Astrocyte (in vitro differentiated cells and primary cell): ENCODE measurements around the gene ADAMTS9. TPM values are rescaled to one million over a fixed set of nuclear protein-coding genes. Genes with fewer than 3 reads are reported as not detected.
A peak's percentile ranks its signal among the peaks of the same experiment; 100 is the strongest.

Experiments used
- DNase-seq: peaks from one replicate; pipeline ENCODE4 v3.0.0-alpha.2; 2010; ENCODE audit warnings: low read depth
- FAIRE-seq: peaks from 2 replicates; lab custom pipeline; 2011; peaks lifted over from hg19 to GRCh38; lab: Jason Lieb, UNC
- H2AFZ ChIP-seq: 2 replicates; pipeline ENCODE4 v1.6.0; 2012; ENCODE audit warnings: low read depth, low read length, inconsistent platforms
- H3K27ac ChIP-seq: 2 replicates; pipeline ENCODE4 v1.5.1; 2011; ENCODE audit warnings: low read depth, low read length, inconsistent platforms
- H3K27me3 ChIP-seq: 2 replicates; pipeline ENCODE4 v1.6.0; 2011; ENCODE audit warnings: low read length, inconsistent platforms; ENCODE audit not compliant: insufficient read depth
- H3K36me3 ChIP-seq: 2 replicates; pipeline ENCODE4 v1.5.1; 2011; ENCODE audit warnings: low read length, inconsistent platforms; ENCODE audit not compliant: insufficient read depth
- H3K4me1 ChIP-seq: 2 replicates; pipeline ENCODE4 v1.5.1; 2011; ENCODE audit warnings: low read length, inconsistent platforms; ENCODE audit not compliant: insufficient read depth
- H3K4me2 ChIP-seq: 2 replicates; pipeline ENCODE4 v1.6.0; 2012; ENCODE audit warnings: low read length, inconsistent platforms
- H3K4me3 ChIP-seq: 2 replicates; pipeline ENCODE4 v1.5.1; 2011; ENCODE audit warnings: low read depth, mild to moderate bottlenecking, low read length, inconsistent platforms; ENCODE audit not compliant: insufficient read depth
- H3K79me2 ChIP-seq: 2 replicates; pipeline ENCODE4 v1.6.0; 2012; ENCODE audit warnings: mild to moderate bottlenecking, low read length, inconsistent platforms; ENCODE audit not compliant: insufficient read depth
- H3K9ac ChIP-seq: 2 replicates; pipeline ENCODE4 v1.6.0; 2012; ENCODE audit warnings: mild to moderate bottlenecking, low read length, inconsistent platforms
- H3K9me3 ChIP-seq: 2 replicates; pipeline ENCODE4 v1.5.1; 2012; ENCODE audit warnings: low read depth, mild to moderate bottlenecking, low read length, inconsistent platforms; ENCODE audit not compliant: insufficient read depth
- H4K20me1 ChIP-seq: 2 replicates; pipeline ENCODE4 v1.6.0; 2012; ENCODE audit warnings: low read length, inconsistent platforms; ENCODE audit not compliant: insufficient read depth
- H3K27ac Mint-ChIP-seq: one replicate; pipeline ENCODE4 v1.8.0; 2021; ENCODE audit warnings: mild to moderate bottlenecking, mixed read lengths; ENCODE audit not compliant: unreplicated experiment
- H3K27me3 Mint-ChIP-seq: one replicate; pipeline ENCODE4 v1.8.0; 2021; ENCODE audit warnings: low read depth, mixed read lengths; ENCODE audit not compliant: unreplicated experiment
- H3K36me3 Mint-ChIP-seq: one replicate; pipeline ENCODE4 v1.8.0; 2021; ENCODE audit warnings: low read depth, mixed read lengths; ENCODE audit not compliant: unreplicated experiment
- H3K4me1 Mint-ChIP-seq: one replicate; pipeline ENCODE4 v1.8.0; 2021; ENCODE audit warnings: low read depth, mixed read lengths; ENCODE audit not compliant: unreplicated experiment
- H3K4me3 Mint-ChIP-seq: one replicate; pipeline ENCODE4 v1.8.0; 2021; ENCODE audit warnings: mild to moderate bottlenecking, moderate library complexity, mixed read lengths; ENCODE audit not compliant: unreplicated experiment
- H3K9me3 Mint-ChIP-seq: one replicate; pipeline ENCODE4 v1.8.0; 2021; ENCODE audit warnings: mild to moderate bottlenecking, mixed read lengths; ENCODE audit not compliant: unreplicated experiment
- CTCF ChIP-seq: IDR thresholded peaks from 2 replicates; pipeline ENCODE4 v1.5.1; 2011; ENCODE audit warnings: low read depth, mild to moderate bottlenecking, inconsistent platforms, low read length, moderate library complexity; ENCODE audit not compliant: insufficient read depth
- EZH2 ChIP-seq: IDR thresholded peaks from 2 replicates; pipeline ENCODE4 v1.6.1; 2012; ENCODE audit warnings: mild to moderate bottlenecking, low read length, inconsistent platforms; ENCODE audit not compliant: insufficient read depth
- total RNA-seq: library from RNA; stranded (reverse); gene quantifications from 2 replicates; pipeline ENCODE4 v1.2.1, GENCODE V29; 2021

The ADAMTS9 gene
- total RNA-seq, 1 donor from 2014 or later: 8.3 TPM

GRCh38 chr3:64506255-64506654, 181.5 kb downstream of the ADAMTS9 start:
- Histone ChIP-seq H3K36me3 (no peaks in the 10 kb centered on the region), H3K4me2 (no peak overlapping the region), H3K9me3 (no peaks in the 10 kb centered on the region), H3K27ac (no peak overlapping the region), H3K4me1 (peaks cover 3% of the 10 kb centered on the region), H3K27me3 (no peaks in the 10 kb centered on the region), H2AFZ (no peak overlapping the region), H3K9ac (no peak overlapping the region), H3K79me2 (no peaks in the 10 kb centered on the region), H4K20me1 (no peaks in the 10 kb centered on the region), H3K4me3 (no peak overlapping the region)
- peaks cover 2% of the 10 kb centered on the region for H3K27me3 Mint-ChIP-seq
- FAIRE-seq: no peak
- H3K4me3 Mint-ChIP-seq: no peak overlapping the region
- no peak overlapping the region for H3K27ac Mint-ChIP-seq
- DNase-seq: no peak
- no peaks in the 10 kb centered on the region for H3K36me3 Mint-ChIP-seq
- H3K4me1 Mint-ChIP-seq: peaks cover 1% of the 10 kb centered on the region
- peaks cover 2% of the 10 kb centered on the region for H3K9me3 Mint-ChIP-seq
- TF ChIP-seq EZH2 (no peak), CTCF (no peak)

- Histone ChIP-seq H4K20me1 (no peaks in the 10 kb centered on the region), H3K27me3 (no peaks in the 10 kb centered on the region), H3K79me2 (no peaks in the 10 kb centered on the region), H3K36me3 (no peaks in the 10 kb centered on the region), H3K9ac (no peak overlapping the region), H2AFZ (no peak overlapping the region), H3K4me3 (no peak overlapping the region), H3K27ac (no peak overlapping the region), H3K4me2 (no peak overlapping the region), H3K4me1 (peaks cover 8% of the 10 kb centered on the region), H3K9me3 (no peaks in the 10 kb centered on the region)
- no peak for TF ChIP-seq EZH2
- TF ChIP-seq CTCF: no peak
- FAIRE-seq (no peak), DNase-seq (no peak)
- no peak overlapping the region for H3K4me3 Mint-ChIP-seq
- peaks cover 2% of the 10 kb centered on the region for H3K9me3 Mint-ChIP-seq
- peaks cover 2% of the 10 kb centered on the region for H3K27me3 Mint-ChIP-seq
- no peaks in the 10 kb centered on the region for H3K36me3 Mint-ChIP-seq
- peaks cover 4% of the 10 kb centered on the region for H3K4me1 Mint-ChIP-seq
- no peak overlapping the region for H3K27ac Mint-ChIP-seq
These were observed 182.4 kb downstream of the ADAMTS9 start for GRCh38 chr3:64505419-64505818.

GRCh38 chr3:64502284-64502683, 185.5 kb downstream of the ADAMTS9 start:
- Mint-ChIP-seq H3K4me1 (peaks cover 4% of the 10 kb centered on the region), H3K27ac (no peak overlapping the region), H3K9me3 (peaks cover 4% of the 10 kb centered on the region), H3K36me3 (no peaks in the 10 kb centered on the region), H3K27me3 (peaks cover 5% of the 10 kb centered on the region), H3K4me3 (no peak overlapping the region)
- Histone ChIP-seq H3K4me1 (peaks cover 8% of the 10 kb centered on the region), H3K27me3 (no peaks in the 10 kb centered on the region), H2AFZ (no peak overlapping the region), H3K9ac (no peak overlapping the region), H3K27ac (no peak overlapping the region), H3K9me3 (no peaks in the 10 kb centered on the region), H3K4me2 (no peak overlapping the region), H4K20me1 (no peaks in the 10 kb centered on the region), H3K4me3 (no peak overlapping the region), H3K79me2 (no peaks in the 10 kb centered on the region), H3K36me3 (no peaks in the 10 kb centered on the region)
- FAIRE-seq (no peak), DNase-seq (peak; percentile 51)
- TF ChIP-seq EZH2 (no peak), CTCF (no peak)
